Measurements from ENCODE around the gene PLCE1. TPM values are rescaled to one million over a fixed set of nuclear protein-coding genes. Genes with fewer than 3 reads are reported as not detected.

The PLCE1 gene
- 4.3 to 5.8 TPM (median 5.2 TPM) in 5 replicates for total RNA-seq (2022; extraction: Qiagen RNA extraction)

DNA sequence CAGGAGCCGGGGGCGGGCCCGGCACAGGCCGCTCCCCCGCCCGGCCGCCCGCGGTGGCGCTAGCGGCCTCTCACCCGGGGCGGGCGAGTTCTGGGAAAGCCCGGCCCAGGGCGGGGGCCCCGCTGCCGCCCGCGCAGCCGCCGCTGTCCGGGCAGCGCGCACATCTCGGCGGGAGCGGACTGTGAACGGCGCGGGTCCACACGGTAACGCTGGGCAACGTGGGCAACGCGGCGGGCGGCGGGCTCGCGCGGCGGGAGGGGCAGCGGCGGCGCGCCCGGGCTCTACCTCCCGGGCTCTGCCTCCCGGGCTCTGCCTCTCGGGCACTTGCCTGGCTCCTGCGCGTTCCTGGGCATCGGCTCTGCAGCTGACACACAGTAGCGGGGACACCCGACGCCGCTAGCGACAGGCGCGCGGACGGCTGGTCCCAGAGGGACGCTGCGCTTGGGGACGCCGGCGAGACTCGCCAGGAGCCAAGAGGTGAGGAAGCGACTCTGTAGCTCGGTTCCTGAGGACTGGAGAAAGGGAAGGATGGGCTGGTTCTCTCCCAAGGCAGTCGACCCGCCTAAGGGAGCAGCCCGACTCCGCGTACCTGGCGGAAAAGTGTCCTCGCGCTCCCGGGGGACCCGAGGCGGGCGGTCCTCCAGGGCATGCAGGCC, at the start of gene PLCE1:
TSS of gene PLCE1 (plus strand) at position 150 of the 656 bp plus-strand sequence. CDS start 37,116 bp downstream, outside the sequence.

Other genes with a start within 250 kb of the PLCE1 start
- not detected in 5 replicates for gene LGI1, start 236.0 kb upstream of the PLCE1 start, total RNA-seq (2022; extraction: Qiagen RNA extraction)
- 8.8 to 10.3 TPM (median 9.1 TPM) in 5 replicates for gene SLC35G1, start 100.0 kb upstream of the PLCE1 start, total RNA-seq (2022; extraction: Qiagen RNA extraction)